ENCODE measurements around the gene HRAS.

HRAS gene

GRCh38 chr11:561148-562003 is 26.0 kb upstream of the HRAS start:
- no peak for DNase-seq (ENCODE audit: extremely low spot score)
- no peak for TF ChIP-seq ELF4 (IDR thresholded peaks at IDR 0.05)
- TF ChIP-seq FOXM1 (IDR thresholded peaks at IDR 0.05; ENCODE audit: borderline replicate concordance) = no peak
- no peak for TF ChIP-seq SUZ12 (IDR thresholded peaks at IDR 0.05)
- no peak for TF ChIP-seq ZNF384 (IDR thresholded peaks at IDR 0.05)
- TF ChIP-seq SP1 (IDR thresholded peaks at IDR 0.05) = no peak
- no peak for TF ChIP-seq CTBP1 (IDR thresholded peaks at IDR 0.05; ENCODE audit: borderline replicate concordance)
- no peak for TF ChIP-seq ARNT (IDR thresholded peaks at IDR 0.05)
- TF ChIP-seq LEF1 (IDR thresholded peaks at IDR 0.05; ENCODE audit: borderline replicate concordance) = no peak
- no peak for TF ChIP-seq FOXK2 (IDR thresholded peaks at IDR 0.05)
- TF ChIP-seq NFRKB (IDR thresholded peaks at IDR 0.05) = no peak
- TF ChIP-seq L3MBTL2 (conservative IDR thresholded peaks at IDR 0.05) = no peak
- ChIA-PET POLR2A (interaction anchor here (0.8 to 1.4 kb wide), 3 partner anchors 15 to 55 kb away, joined by 3 read pairs; partner anchors contain the start of genes PHRF1 and RNH1), CTCF (no interaction called here)

DNA sequence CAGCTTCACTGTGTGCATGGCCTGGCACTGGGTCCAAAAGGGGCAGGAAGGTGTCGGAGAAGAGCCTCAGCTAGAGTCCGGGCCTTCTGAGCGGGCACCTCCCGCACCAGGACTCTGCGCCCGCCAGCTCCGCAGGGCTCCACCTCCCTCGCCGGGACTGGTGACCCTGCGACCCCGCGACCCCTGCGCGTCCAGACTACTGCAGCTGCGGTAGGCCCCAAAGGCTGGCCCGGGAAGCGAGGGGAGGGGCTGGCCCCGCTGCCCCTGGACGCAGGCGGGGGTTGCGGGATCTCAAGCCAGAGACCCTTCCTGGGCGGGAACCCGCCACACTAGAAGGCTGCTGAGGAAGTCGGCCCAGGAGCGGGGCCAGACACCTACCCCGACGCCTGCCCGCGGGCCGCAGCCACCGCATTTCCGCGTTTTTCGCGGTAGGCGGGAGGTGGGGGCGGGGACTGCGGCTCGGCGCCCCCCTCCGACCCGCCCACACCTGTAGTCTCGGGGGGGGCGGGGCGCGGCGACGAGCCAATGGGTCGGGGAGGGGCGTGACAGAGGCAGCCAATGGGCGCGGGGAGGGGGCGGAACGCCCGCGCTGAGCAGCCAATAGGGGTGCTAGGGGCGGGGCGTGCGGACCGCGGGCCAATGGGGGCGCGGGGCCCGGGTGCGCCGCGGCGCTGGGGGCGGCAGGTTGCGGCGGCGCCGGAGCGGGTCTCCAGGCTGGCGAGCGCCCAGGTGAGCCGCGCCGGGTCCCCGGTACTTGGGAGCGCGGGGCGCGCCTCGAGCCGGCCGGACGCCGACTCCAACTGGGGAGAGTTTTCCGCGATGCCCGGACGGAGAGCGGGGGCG is 25.1 kb upstream of the HRAS start, which contains the start of the genes LMNTD2 and RASSF7:
Gene LMNTD2, minus strand, starts transcription at position 434 of the 843 bp plus-strand sequence. Its CDS starts 22 bp downstream, at position 412.
Gene RASSF7, plus strand, starts transcription at position 666 of the 843 bp plus-strand sequence. CDS start 799 bp downstream, outside the sequence.
- POLR2A ChIA-PET = interaction anchor here (1.9 kb wide), 1 partner anchor 15 kb away, joined by 6 read pairs; the partner anchor contains the start of gene PHRF1
- no peak for TF ChIP-seq HDGF (IDR thresholded peaks at IDR 0.05; ENCODE audit: borderline replicate concordance)
- TF ChIP-seq FOXM1 (IDR thresholded peaks at IDR 0.05; ENCODE audit: borderline replicate concordance) = peak; percentile 62; the same call in 1 of the 2 replicates
- peak; percentile 98 for DNase-seq (ENCODE audit: extremely low spot score)
- CTCF ChIA-PET = no interaction called here

DNA sequence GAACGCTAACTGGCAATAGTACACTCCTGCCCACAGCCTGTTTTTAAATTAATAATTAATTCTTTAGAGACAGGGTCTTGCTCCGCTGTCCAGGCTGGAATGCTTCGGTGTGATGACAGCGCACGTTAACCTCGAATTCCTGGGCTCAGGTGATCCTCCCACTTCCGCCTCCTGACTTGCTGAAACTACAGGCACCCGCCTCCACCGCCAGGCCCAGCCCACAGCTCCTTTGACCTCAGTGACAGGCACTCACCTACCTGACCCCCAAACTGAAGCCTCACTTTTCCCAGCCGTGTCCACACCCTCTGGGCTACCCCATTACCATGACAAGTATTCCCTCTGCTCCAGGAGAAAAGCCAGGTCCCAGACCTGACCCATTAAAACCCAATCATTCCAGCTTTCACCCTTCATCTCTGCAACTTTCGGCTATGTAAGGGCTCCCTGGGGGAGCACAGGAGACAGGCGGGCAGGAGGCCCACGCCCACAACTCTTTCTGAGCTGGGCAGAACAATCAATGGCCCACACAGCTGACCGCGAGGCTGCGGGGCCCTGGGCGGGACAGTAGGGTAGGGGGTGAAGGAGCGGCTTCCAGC is 24.4 kb upstream of the HRAS start:
- no peak for DNase-seq (ENCODE audit: extremely low spot score)
- POLR2A ChIA-PET = interaction anchor here (1.2 to 1.9 kb wide), 2 partner anchors 9 to 16 kb away, joined by 4 to 6 read pairs; partner anchors contain the start of gene PHRF1
- TF ChIP-seq PKNOX1 (IDR thresholded peaks at IDR 0.05) (no peak), HDGF (IDR thresholded peaks at IDR 0.05; ENCODE audit: borderline replicate concordance) (no peak), CTBP1 (IDR thresholded peaks at IDR 0.05; ENCODE audit: borderline replicate concordance) (no peak), ZNF384 (IDR thresholded peaks at IDR 0.05) (no peak), TARDBP (IDR thresholded peaks at IDR 0.05) (no peak), BHLHE40 (IDR thresholded peaks at IDR 0.05; ENCODE audit: borderline replicate concordance) (no peak), SUZ12 (IDR thresholded peaks at IDR 0.05) (no peak), FOXA1 (IDR thresholded peaks at IDR 0.05) (no peak), L3MBTL2 (conservative IDR thresholded peaks at IDR 0.05) (no peak), ARNT (IDR thresholded peaks at IDR 0.05) (no peak), FOXM1 (IDR thresholded peaks at IDR 0.05; ENCODE audit: borderline replicate concordance) (no peak), ELF4 (IDR thresholded peaks at IDR 0.05) (no peak), NFRKB (IDR thresholded peaks at IDR 0.05) (no peak)
- CTCF ChIA-PET = interaction anchor here (1.0 kb wide), 1 partner anchor 136 kb away, joined by 3 read pairs; the partner anchor contains the start of gene TMEM80

DNA sequence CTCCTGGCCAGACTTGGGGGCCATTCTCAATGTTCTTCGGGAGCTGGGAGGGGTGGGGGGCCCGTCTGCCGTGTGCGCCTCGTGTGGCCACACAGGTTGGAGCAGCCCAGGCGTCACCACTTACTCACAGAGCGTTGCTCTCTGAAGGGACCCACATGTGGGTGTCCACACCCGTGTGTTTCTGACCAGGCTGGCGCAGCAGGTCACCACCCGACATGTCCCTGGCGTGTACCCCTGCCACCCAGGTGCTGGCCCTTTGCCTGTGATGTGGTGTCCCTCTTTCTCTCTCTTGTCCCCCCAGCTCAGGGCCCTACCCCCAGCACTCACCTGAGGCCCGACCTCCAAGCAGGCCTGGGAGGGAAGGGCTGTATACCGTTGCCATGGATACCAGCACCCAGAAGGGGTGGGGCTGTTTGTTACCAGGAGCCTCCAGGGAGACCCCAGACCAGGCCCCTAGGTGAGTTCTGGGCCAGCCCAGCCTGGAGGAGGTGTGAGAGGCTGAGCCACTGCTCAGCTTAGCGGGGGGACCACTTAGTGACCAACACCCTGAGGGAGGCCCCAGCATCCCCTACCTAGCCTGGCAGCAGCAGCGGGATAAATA is 23.7 kb upstream of the HRAS start:
- TF ChIP-seq NFRKB (IDR thresholded peaks at IDR 0.05) (no peak), CTBP1 (IDR thresholded peaks at IDR 0.05; ENCODE audit: borderline replicate concordance) (no peak)
- no peak for DNase-seq (ENCODE audit: extremely low spot score)
- ChIA-PET CTCF (interaction anchor here (1.0 kb wide), 1 partner anchor 137 kb away, joined by 3 read pairs; the partner anchor contains the start of gene TMEM80), POLR2A (interaction anchor here (1.2 to 1.9 kb wide), 2 partner anchors 9 to 17 kb away, joined by 4 to 6 read pairs; partner anchors contain the start of gene PHRF1)

DNA sequence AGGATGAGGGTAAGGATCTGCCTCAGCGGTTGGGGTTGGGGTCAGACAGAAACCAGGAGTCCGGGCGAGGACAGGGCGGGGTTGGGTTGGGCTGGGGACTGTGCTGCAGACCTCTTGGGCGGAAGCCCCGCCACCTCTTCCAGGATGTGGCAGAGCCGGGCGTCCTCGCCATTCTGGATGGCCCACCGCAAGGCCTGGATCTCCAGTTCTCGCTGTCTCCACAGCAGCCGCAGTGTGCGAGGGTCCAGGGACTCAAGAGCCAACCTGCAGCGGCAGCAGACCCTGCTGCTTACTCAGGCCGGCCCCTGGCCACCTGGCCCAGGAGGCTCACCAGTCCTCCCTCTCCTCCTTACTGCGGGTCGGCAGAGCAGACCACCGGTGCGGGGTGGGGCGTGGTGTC is 23.1 kb upstream of the HRAS start:
- ChIA-PET CTCF (no interaction called here), POLR2A (interaction anchor here (1.9 kb wide), 1 partner anchor 17 kb away, joined by 6 read pairs; the partner anchor contains the start of gene PHRF1)
- no peak for DNase-seq (ENCODE audit: extremely low spot score)
- TF ChIP-seq SP1 (IDR thresholded peaks at IDR 0.05) (no peak), TARDBP (IDR thresholded peaks at IDR 0.05) (no peak), NFRKB (IDR thresholded peaks at IDR 0.05) (no peak), BHLHE40 (IDR thresholded peaks at IDR 0.05; ENCODE audit: borderline replicate concordance) (no peak), ARNT (IDR thresholded peaks at IDR 0.05) (no peak), ELF4 (IDR thresholded peaks at IDR 0.05) (no peak), HDGF (IDR thresholded peaks at IDR 0.05; ENCODE audit: borderline replicate concordance) (no peak), LEF1 (IDR thresholded peaks at IDR 0.05; ENCODE audit: borderline replicate concordance) (no peak), L3MBTL2 (conservative IDR thresholded peaks at IDR 0.05) (no peak), SUZ12 (IDR thresholded peaks at IDR 0.05) (no peak), FOXA1 (IDR thresholded peaks at IDR 0.05) (no peak)

Data from HEK293T (cell line).